OCI-LY1 (cell line): ENCODE measurements around the gene FADS2.

ENCODE experiments used
- H2AFZ ChIP-seq: fragments of 200-600 bp; sonication (generic), shearing (Covaris generic); 2 replicates; pipeline ENCODE4 v1.6.0; 2014; ENCODE audit warnings: antibody characterized with exemption, mild to moderate bottlenecking, low read length
- H3F3A ChIP-seq: fragments of 200-600 bp; sonication (generic), shearing (Covaris generic); 2 replicates; pipeline ENCODE4 v1.6.0; 2014; ENCODE audit warnings: mild to moderate bottlenecking, antibody characterized with exemption, low read length, moderate library complexity; ENCODE audit not compliant: insufficient read depth
- H3K27ac ChIP-seq: fragments of 200-600 bp; sonication (generic); 2 replicates; pipeline ENCODE4 v1.5.1; 2014; ENCODE audit warnings: low read length, mixed run types, mild to moderate bottlenecking, low read depth; ENCODE audit not compliant: poor library complexity, severe bottlenecking
- H3K27me3 ChIP-seq: fragments of 200-600 bp; sonication (generic); 2 replicates; pipeline ENCODE4 v1.6.0; 2014; ENCODE audit warnings: antibody characterized with exemption, mild to moderate bottlenecking, low read length, moderate library complexity; ENCODE audit not compliant: insufficient read depth
- H3K36me3 ChIP-seq: fragments of 200-600 bp; sonication (generic); 2 replicates; pipeline ENCODE4 v1.6.1; 2014; ENCODE audit warnings: mild to moderate bottlenecking, antibody characterized with exemption, low read length, moderate library complexity, mixed read lengths; ENCODE audit not compliant: insufficient read depth
- H3K4me1 ChIP-seq: fragments of 200-600 bp; sonication (generic); 2 replicates; pipeline ENCODE4 v1.5.1; 2014; ENCODE audit warnings: mild to moderate bottlenecking, low read length, moderate library complexity; ENCODE audit not compliant: insufficient read depth, severe bottlenecking
- H3K4me2 ChIP-seq: fragments of 200-600 bp; sonication (generic), shearing (Covaris generic); 2 replicates; pipeline ENCODE4 v1.6.1; 2014; ENCODE audit warnings: low read length
- H3K4me3 ChIP-seq: fragments of 200-600 bp; sonication (generic); 2 replicates; pipeline ENCODE4 v1.5.1; 2014; ENCODE audit warnings: low read length, low read depth, mild to moderate bottlenecking, mixed read lengths; ENCODE audit not compliant: poor library complexity, severe bottlenecking
- H3K79me2 ChIP-seq: fragments of 200-600 bp; shearing (Covaris generic); 2 replicates; pipeline ENCODE4 v1.6.1; 2016; ENCODE audit warnings: mixed run types, low read length, mixed read lengths; ENCODE audit not compliant: insufficient read depth
- H3K9ac ChIP-seq: fragments of 200-600 bp; sonication (generic), shearing (Covaris generic); 2 replicates; pipeline ENCODE4 v1.6.1; 2014; ENCODE audit warnings: mild to moderate bottlenecking, low read length, mixed read lengths
- H3K9me2 ChIP-seq: fragments of 200-600 bp; sonication (generic), shearing (Covaris generic); 2 replicates; pipeline ENCODE4 v1.6.1; 2014; ENCODE audit warnings: low read depth, mild to moderate bottlenecking, low read length, mixed read lengths
- H3K9me3 ChIP-seq: fragments of 200-600 bp; shearing (Covaris generic); 2 replicates; pipeline ENCODE4 v1.6.1; 2014; ENCODE audit warnings: low read length, mixed read lengths
- H4K20me1 ChIP-seq: fragments of 200-600 bp; sonication (generic), shearing (Covaris generic); 2 replicates; pipeline ENCODE4 v1.6.0; 2016; ENCODE audit warnings: mild to moderate bottlenecking, low read length; ENCODE audit not compliant: insufficient read depth
- CTCF ChIP-seq: fragments of 200-600 bp; sonication (generic), shearing (Covaris generic); IDR thresholded peaks from 2 replicates; pipeline ENCODE4 v1.5.1; 2017; ENCODE audit warnings: mild to moderate bottlenecking, antibody characterized with exemption, low read length, moderate library complexity, mixed read lengths
- EZH2 ChIP-seq: fragments of 200-600 bp; sonication (generic), shearing (Covaris generic); IDR thresholded peaks from 2 replicates; pipeline ENCODE4 v1.8.0; 2017; ENCODE audit warnings: borderline replicate concordance, mixed run types, mild to moderate bottlenecking, antibody characterized with exemption, low read length, moderate library complexity, mixed read lengths

FADS2 gene

GRCh38 chr11:61893981-61894380 lies 65.9 kb downstream of the FADS2 start:
- Histone ChIP-seq H4K20me1 (no peaks in the 10 kb centered on the region), H3K4me3 (no peak overlapping the region), H3F3A (no peaks in the 10 kb centered on the region), H3K9ac (no peak overlapping the region), H3K4me1 (peaks cover 24% of the 10 kb centered on the region), H3K27ac (no peak overlapping the region), H3K9me2 (no peaks in the 10 kb centered on the region), H3K27me3 (no peaks in the 10 kb centered on the region), H2AFZ (no peak overlapping the region), H3K4me2 (no peak overlapping the region), H3K79me2 (no peaks in the 10 kb centered on the region), H3K36me3 (no peaks in the 10 kb centered on the region), H3K9me3 (no peaks in the 10 kb centered on the region)
- no peak for TF ChIP-seq EZH2

GRCh38 chr11:61895046-61895717 lies 67.1 kb downstream of the FADS2 start:
- Histone ChIP-seq H3K4me3 (no peak overlapping the region), H3K36me3 (no peaks in the 10 kb centered on the region), H3K79me2 (no peaks in the 10 kb centered on the region), H3F3A (no peaks in the 10 kb centered on the region), H3K4me1 (peaks cover 23% of the 10 kb centered on the region), H3K9me2 (no peaks in the 10 kb centered on the region), H2AFZ (no peak overlapping the region), H3K27ac (no peak overlapping the region), H4K20me1 (no peaks in the 10 kb centered on the region), H3K27me3 (no peaks in the 10 kb centered on the region), H3K4me2 (no peak overlapping the region), H3K9ac (no peak overlapping the region), H3K9me3 (no peaks in the 10 kb centered on the region)
- TF ChIP-seq CTCF (no peak), EZH2 (no peak)

GRCh38 chr11:61895718-61896059 lies 67.6 kb downstream of the FADS2 start:
- no peaks in the 10 kb centered on the region for H3K27me3 ChIP-seq
- H3K4me2 ChIP-seq, result no peak overlapping the region
- H3K4me1 ChIP-seq, result peaks cover 18% of the 10 kb centered on the region
- H3K9ac ChIP-seq, result no peak overlapping the region
- no peaks in the 10 kb centered on the region for H3K79me2 ChIP-seq
- no peaks in the 10 kb centered on the region for H3K9me2 ChIP-seq
- H3K27ac ChIP-seq, result no peak overlapping the region
- H3F3A ChIP-seq, result no peaks in the 10 kb centered on the region
- H3K9me3 ChIP-seq, result no peaks in the 10 kb centered on the region
- no peak for TF ChIP-seq CTCF
- no peaks in the 10 kb centered on the region for H4K20me1 ChIP-seq
- no peaks in the 10 kb centered on the region for H3K36me3 ChIP-seq
- no peak overlapping the region for H2AFZ ChIP-seq
- no peak overlapping the region for H3K4me3 ChIP-seq

GRCh38 chr11:61896665-61897386 lies 68.7 kb downstream of the FADS2 start:
- no peak overlapping the region for H3K27ac ChIP-seq
- no peak overlapping the region for H3K4me2 ChIP-seq
- H3K79me2 ChIP-seq, result no peaks in the 10 kb centered on the region
- no peaks in the 10 kb centered on the region for H3K9me3 ChIP-seq
- H3K9ac ChIP-seq, result no peak overlapping the region
- H3K9me2 ChIP-seq, result no peaks in the 10 kb centered on the region
- no peak for TF ChIP-seq EZH2
- TF ChIP-seq CTCF, result no peak
- H3K4me1 ChIP-seq, result peaks cover 12% of the 10 kb centered on the region
- H3K4me3 ChIP-seq, result no peak overlapping the region
- no peak overlapping the region for H2AFZ ChIP-seq
- no peaks in the 10 kb centered on the region for H3K27me3 ChIP-seq
- H3F3A ChIP-seq, result no peaks in the 10 kb centered on the region
- H3K36me3 ChIP-seq, result no peaks in the 10 kb centered on the region
- no peaks in the 10 kb centered on the region for H4K20me1 ChIP-seq
